IgD-negative memory B cell (primary cell): ENCODE data around the gene PDAP1. TPM values are rescaled to one million over a fixed set of nuclear protein-coding genes. Genes with fewer than 3 reads are reported as not detected.
"Not testable (repeated sequence)": the region's sequence is repeated elsewhere in the genome, so short reads cannot be mapped to it uniquely, and the experiment has no call there.

Experiments used
- H3K27ac Mint-ChIP-seq, 3 donors: one replicate each; pipeline ENCODE4 v1.8.0; 2020 to 2022; ENCODE audit warnings: mild to moderate bottlenecking in 3 of 3, mixed read lengths in 3 of 3, moderate library complexity in 1 of 3
- H3K27me3 Mint-ChIP-seq: one replicate; pipeline ENCODE4 v1.8.0; 2021; ENCODE audit warnings: mixed read lengths
- H3K36me3 Mint-ChIP-seq: one replicate; pipeline ENCODE4 v1.8.0; 2020; ENCODE audit warnings: mild to moderate bottlenecking, mixed read lengths
- H3K4me1 Mint-ChIP-seq, 3 donors: one replicate each; pipeline ENCODE4 v1.8.0; 2020 to 2022; ENCODE audit warnings: mixed read lengths in 3 of 3, mild to moderate bottlenecking in 1 of 3
- H3K4me3 Mint-ChIP-seq, 4 donors: one replicate each; pipeline ENCODE4 v1.8.0; 2020 to 2022; ENCODE audit warnings: mild to moderate bottlenecking in 4 of 4, mixed read lengths in 4 of 4, moderate library complexity in 3 of 4
- H3K9me3 Mint-ChIP-seq, 3 donors: one replicate each; pipeline ENCODE4 v1.8.0; 2020 to 2021; ENCODE audit warnings: mixed read lengths in 3 of 3, mild to moderate bottlenecking in 1 of 3
- polyA plus RNA-seq: library from polyadenylated mRNA; unstranded; fragments of 300-500 nt; fragmentation: Illumina TruSeq; gene quantifications from one replicate; pipeline ENCODE4 v1.2.3, GENCODE V29; 2021

PDAP1 gene
- polyA plus RNA-seq, 1 donor from 2014 or later: 33.8 TPM

DNA sequence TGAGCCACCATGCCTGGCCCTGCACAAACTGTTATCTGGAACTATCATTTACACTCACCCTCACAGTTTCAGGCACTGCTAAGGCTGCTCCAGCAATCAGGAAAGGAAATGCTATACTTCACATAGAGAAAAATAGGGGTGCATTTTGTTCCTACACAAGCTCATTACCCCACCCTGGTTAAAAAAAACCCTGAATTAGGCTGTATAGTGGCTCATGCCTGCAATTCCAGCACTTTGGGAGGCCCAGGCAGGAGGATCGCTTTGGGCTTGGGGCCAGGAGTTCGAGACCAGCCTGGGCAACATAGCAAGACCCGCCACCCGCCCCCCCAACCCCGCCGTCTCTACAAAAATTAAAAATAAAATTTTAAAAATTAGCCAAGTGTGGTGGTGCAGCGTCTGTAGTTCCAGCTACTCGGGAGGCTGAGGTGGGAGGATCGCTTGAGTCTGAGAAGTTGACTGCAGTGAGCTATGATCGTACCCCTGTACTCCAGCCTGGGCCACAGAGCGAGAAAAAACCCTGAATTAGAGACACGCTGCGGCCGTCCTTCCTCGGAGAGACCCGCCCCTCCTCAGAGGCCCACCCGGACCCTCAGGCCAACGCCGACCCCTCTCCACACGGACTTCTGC, 29.7 kb upstream of the PDAP1 start:
- Mint-ChIP-seq H3K9me3 (no peaks in the 10 kb centered on the region), H3K27ac (peak overlapping the region in 2 of 3 donors; percentile 72 to 97), H3K4me3 (peak overlapping the region; percentile 96 to 99 (median 96)), H3K4me1 (peaks cover 4 to 24% (median 22%) of the 10 kb centered on the region in 3 donors), H3K36me3 (no peaks in the 10 kb centered on the region), H3K27me3 (no peaks in the 10 kb centered on the region)

- Mint-ChIP-seq H3K9me3 (no peaks in the 10 kb centered on the region), H3K36me3 (peaks cover 1% of the 10 kb centered on the region), H3K4me3 (no peak overlapping the region), H3K4me1 (peaks cover 0 to 3% (median 0%) of the 10 kb centered on the region in 3 donors), H3K27ac (no peak overlapping the region), H3K27me3 (no peaks in the 10 kb centered on the region)
Observed at GRCh38 chr7:99433158-99433557, 24.8 kb upstream of the PDAP1 start.

GRCh38 chr7:99431756-99432540, 23.6 kb upstream of the PDAP1 start:
- H3K27ac Mint-ChIP-seq, H3K36me3 Mint-ChIP-seq, H3K27me3 Mint-ChIP-seq, H3K4me3 Mint-ChIP-seq, H3K9me3 Mint-ChIP-seq, H3K4me1 Mint-ChIP-seq: not testable (repeated sequence)

DNA sequence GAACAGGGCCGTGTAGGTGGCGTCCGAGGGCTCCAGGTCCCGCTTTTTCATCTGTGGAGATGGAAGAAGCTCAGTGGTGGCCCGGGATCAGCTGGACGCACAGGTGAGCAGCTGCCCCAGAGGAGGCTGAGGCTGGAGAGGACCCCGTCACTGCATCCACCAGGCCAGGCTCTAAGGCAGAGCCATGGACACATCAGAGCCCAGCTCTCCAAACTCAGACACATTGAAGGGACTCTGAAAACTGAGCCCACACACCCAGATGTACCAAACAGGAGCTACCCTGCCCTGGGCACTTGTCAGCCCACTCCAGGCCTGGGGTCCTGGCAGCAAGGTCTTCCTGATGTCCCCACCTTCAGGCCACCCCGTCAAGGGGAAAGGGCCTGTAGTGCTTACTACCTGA, 21.4 kb upstream of the PDAP1 start:
- Mint-ChIP-seq H3K4me3 (no peak overlapping the region), H3K27ac (no peak overlapping the region), H3K36me3 (peaks cover 1% of the 10 kb centered on the region), H3K27me3 (no peaks in the 10 kb centered on the region), H3K4me1 (no peaks in the 10 kb centered on the region), H3K9me3 (no peaks in the 10 kb centered on the region)

DNA sequence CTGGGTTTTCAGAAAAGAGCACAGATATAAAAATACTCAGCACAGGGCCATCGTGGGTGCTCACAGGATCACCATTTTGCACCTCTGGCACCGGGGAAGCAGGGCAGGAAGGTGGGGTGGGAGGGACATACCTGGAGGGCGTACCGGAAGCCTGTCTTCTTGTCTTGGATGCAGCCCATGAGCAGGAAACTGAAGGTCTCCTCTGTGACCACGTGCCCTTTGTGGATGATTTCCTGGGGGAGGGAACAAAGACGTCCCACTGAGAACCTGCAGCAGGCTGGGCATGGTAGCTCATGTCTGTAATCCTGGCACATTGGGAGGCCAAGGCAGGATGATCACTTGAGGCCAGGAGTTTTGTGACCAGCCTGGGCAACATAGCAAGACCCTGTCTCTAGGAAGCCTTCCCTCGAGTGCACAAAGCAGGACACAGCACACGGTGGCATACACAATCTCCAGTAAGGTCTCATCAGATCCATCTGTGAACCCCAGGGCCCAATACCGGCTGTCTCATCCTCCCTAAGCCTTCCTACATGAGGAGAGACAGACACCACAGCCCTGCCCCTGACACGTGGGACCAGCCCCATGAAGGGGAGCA, 20.7 kb upstream of the PDAP1 start:
- no peak overlapping the region for H3K27ac Mint-ChIP-seq
- no peaks in the 10 kb centered on the region for H3K4me1 Mint-ChIP-seq
- H3K36me3 Mint-ChIP-seq: peaks cover 1% of the 10 kb centered on the region
- H3K4me3 Mint-ChIP-seq: no peak overlapping the region
- H3K27me3 Mint-ChIP-seq: no peaks in the 10 kb centered on the region
- H3K9me3 Mint-ChIP-seq: no peaks in the 10 kb centered on the region

GRCh38 chr7:99424932-99425730, 16.7 kb upstream of the PDAP1 start:
- H3K9me3 Mint-ChIP-seq: no peaks in the 10 kb centered on the region
- H3K27me3 Mint-ChIP-seq: no peaks in the 10 kb centered on the region
- H3K27ac Mint-ChIP-seq: peak overlapping the region in 1 of 3 donors; percentile 50
- H3K4me1 Mint-ChIP-seq: peaks cover 0 to 3% (median 0%) of the 10 kb centered on the region in 3 donors
- no peak overlapping the region for H3K4me3 Mint-ChIP-seq
- peaks cover 3% of the 10 kb centered on the region for H3K36me3 Mint-ChIP-seq

DNA sequence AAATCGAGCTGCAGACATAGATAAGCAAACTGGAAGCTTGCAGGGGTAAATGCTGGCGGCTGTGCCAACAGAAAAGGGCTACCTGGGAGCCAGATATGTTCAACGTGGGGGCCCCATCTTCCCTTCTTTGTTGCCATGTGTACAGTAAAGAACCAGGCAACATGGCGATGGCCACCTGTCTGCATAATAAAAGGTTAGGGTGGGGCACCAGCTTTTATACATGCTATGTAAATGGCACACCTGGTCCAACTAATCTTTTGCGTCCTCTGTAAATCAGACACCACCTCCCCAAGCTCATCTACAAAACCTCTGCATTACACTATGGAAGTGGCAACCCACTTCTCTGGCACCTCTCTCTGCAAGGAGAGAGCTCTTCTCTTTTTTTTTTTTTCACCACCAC, 14.2 kb upstream of the PDAP1 start:
- peaks cover 0 to 3% (median 0%) of the 10 kb centered on the region in 3 donors for H3K4me1 Mint-ChIP-seq
- peaks cover 4% of the 10 kb centered on the region for H3K36me3 Mint-ChIP-seq
- H3K9me3 Mint-ChIP-seq: no peaks in the 10 kb centered on the region
- peak overlapping the region in 1 of 3 donors; percentile 82 for H3K27ac Mint-ChIP-seq
- H3K27me3 Mint-ChIP-seq: no peaks in the 10 kb centered on the region
- H3K4me3 Mint-ChIP-seq: no peak overlapping the region

DNA sequence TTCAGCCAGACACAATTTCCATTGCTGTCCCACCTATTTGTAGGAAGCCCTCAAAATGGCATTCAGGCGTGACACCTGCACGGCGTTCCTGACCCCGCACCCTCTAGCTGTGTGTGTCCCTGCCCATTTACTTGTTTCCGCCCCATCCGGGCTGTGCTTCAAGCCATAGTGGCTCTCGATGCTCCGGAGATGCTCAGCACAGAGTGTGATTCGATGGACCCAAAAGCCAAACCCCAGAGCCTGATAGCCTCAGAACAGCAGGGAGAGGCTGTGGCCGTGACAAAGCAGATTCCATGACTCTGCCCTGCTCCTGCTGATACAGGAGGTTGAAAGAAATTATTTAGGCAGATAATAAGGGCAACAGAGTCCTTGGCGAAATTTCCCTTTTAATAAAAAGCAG, 13.8 kb upstream of the PDAP1 start:
- H3K4me1 Mint-ChIP-seq: peaks cover 0 to 3% (median 0%) of the 10 kb centered on the region in 3 donors
- no peaks in the 10 kb centered on the region for H3K27me3 Mint-ChIP-seq
- H3K27ac Mint-ChIP-seq: peak overlapping the region in 1 of 3 donors; percentile 82
- no peaks in the 10 kb centered on the region for H3K9me3 Mint-ChIP-seq
- H3K4me3 Mint-ChIP-seq: no peak overlapping the region
- peaks cover 4% of the 10 kb centered on the region for H3K36me3 Mint-ChIP-seq

- no peak overlapping the region for H3K27ac Mint-ChIP-seq
- no peak overlapping the region for H3K4me3 Mint-ChIP-seq
- H3K36me3 Mint-ChIP-seq: peaks cover 7% of the 10 kb centered on the region
- H3K4me1 Mint-ChIP-seq: peaks cover 0 to 4% (median 0%) of the 10 kb centered on the region in 3 donors
- no peaks in the 10 kb centered on the region for H3K9me3 Mint-ChIP-seq
- no peaks in the 10 kb centered on the region for H3K27me3 Mint-ChIP-seq
Observed at GRCh38 chr7:99420986-99421385, 12.6 kb upstream of the PDAP1 start.

DNA sequence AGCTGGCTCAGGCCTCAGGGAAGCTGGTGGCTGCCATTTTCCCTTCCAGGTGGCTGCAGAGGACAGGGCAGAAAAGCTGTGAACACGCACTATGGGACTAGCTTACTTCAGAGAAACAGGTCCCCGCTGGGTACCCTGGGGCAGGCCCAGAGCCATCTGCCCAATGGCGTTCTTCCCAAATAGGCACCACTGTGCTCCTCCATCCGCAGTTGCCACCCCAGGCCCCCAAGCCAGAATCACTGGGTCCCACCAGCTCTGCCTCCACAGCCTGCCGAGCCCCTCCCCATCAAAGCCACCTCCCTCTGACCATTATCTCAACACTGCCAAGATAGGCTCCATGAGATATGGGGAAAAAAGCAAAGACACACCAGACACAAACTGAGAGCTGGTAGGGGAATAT, 11.8 kb upstream of the PDAP1 start:
- Mint-ChIP-seq H3K27ac (peak overlapping the region in 1 of 3 donors; percentile 64), H3K27me3 (no peaks in the 10 kb centered on the region), H3K4me1 (peaks cover 0 to 4% (median 0%) of the 10 kb centered on the region in 3 donors), H3K9me3 (no peaks in the 10 kb centered on the region), H3K4me3 (no peak overlapping the region), H3K36me3 (peaks cover 8% of the 10 kb centered on the region)

DNA sequence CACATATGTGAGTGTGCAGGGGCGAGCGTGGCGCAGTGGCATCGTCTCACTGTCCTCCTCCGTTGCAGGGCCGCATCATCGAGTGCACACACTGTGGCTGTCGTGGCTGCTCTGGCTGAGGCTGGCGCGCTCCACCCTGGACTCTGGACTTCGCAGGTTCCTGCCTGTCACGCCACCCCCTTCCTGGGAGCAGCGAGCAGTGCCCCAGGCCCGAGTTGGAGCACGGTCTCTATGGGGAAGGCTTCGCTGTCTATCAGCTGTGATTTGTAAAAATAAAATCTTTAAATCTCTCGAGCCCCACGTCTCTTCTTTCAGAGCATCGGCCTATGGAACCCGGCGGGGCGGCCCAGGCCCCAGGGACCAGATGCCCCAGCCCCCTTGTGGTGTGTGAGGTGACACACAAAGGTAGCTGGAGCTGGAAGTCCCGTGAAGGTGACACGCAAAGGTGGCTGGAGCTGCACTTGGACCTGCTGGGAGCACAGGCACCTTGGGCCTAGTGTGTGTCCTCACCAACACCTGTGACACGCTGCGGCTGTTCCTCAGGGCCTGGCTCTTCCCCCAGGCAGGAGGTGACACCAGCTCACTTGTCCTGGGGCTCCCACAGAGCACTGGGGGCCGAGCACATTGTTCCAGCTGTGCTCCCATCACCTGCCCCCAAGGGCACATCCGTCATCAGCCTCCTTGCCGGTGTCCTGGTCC, 11.1 kb upstream of the PDAP1 start:
- Mint-ChIP-seq H3K27ac (peak overlapping the region in 1 of 3 donors; percentile 46), H3K4me1 (peaks cover 0 to 4% (median 0%) of the 10 kb centered on the region in 3 donors), H3K36me3 (peaks cover 8% of the 10 kb centered on the region), H3K27me3 (no peaks in the 10 kb centered on the region), H3K9me3 (no peaks in the 10 kb centered on the region), H3K4me3 (no peak overlapping the region)

DNA sequence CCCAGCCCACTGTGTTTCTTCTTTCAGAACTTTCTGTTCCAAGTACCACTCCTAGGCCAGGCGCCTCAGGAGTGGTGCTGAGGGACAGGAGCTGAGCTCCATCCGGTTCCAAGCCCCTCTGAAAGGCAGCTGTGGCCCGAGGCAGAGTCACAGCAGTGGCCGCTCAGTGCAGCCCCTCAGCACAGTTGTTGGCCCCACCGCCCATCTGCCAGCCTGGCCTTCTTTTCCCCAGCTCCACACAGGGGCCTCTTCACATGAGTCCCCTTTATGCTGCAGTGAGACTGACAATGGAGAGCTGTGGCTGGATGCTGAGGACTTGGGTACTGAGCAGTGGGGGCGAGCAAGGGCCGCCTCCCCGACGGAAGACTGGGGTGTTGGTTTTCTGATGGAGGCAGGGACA, 9.9 kb upstream of the PDAP1 start:
- H3K27ac Mint-ChIP-seq: no peak overlapping the region
- peaks cover 0 to 3% (median 0%) of the 10 kb centered on the region in 3 donors for H3K4me1 Mint-ChIP-seq
- no peaks in the 10 kb centered on the region for H3K9me3 Mint-ChIP-seq
- no peaks in the 10 kb centered on the region for H3K27me3 Mint-ChIP-seq
- H3K36me3 Mint-ChIP-seq: peaks cover 8% of the 10 kb centered on the region
- no peak overlapping the region for H3K4me3 Mint-ChIP-seq

- not testable (repeated sequence) for H3K4me1 Mint-ChIP-seq, H3K9me3 Mint-ChIP-seq, H3K27ac Mint-ChIP-seq, H3K27me3 Mint-ChIP-seq, H3K36me3 Mint-ChIP-seq, H3K4me3 Mint-ChIP-seq
Observed at GRCh38 chr7:99415513-99416127, 7.2 kb upstream of the PDAP1 start.

DNA sequence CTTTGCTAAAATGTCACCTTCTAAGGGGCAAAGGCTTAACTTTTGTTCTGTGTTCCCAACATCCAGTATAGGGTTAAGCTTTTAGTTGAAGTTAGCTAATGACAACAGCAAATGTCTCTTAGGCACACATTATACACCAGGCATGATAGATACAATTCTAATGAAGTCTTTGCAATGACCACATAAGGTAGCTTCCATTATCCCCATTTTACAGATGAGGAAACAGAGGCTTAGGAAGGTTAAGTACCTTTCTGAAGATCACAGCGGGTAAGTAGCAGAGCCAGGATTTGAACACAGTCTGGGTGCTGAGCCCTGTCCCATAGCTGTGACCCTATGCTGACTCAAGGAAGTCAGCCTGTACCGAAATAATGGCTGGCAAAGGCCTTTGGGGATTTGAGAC, 2.2 kb upstream of the PDAP1 start:
- H3K36me3 Mint-ChIP-seq: peaks cover 3% of the 10 kb centered on the region
- H3K9me3 Mint-ChIP-seq: no peaks in the 10 kb centered on the region
- peak overlapping the region in 2 of 3 donors; percentile 87 to 98 for H3K27ac Mint-ChIP-seq
- no peaks in the 10 kb centered on the region for H3K27me3 Mint-ChIP-seq
- H3K4me3 Mint-ChIP-seq: peak overlapping the region; percentile 41 to 100 (median 92)
- H3K4me1 Mint-ChIP-seq: peaks cover 23 to 30% (median 29%) of the 10 kb centered on the region in 3 donors
